Ascending aorta (tissue), 2 donors: ENCODE measurements around the gene AP5Z1. TPM values are rescaled to one million over a fixed set of nuclear protein-coding genes. Genes with fewer than 3 reads are reported as not detected.

Experiments used
- DNase-seq, 2 donors: peaks; one replicate each; pipeline ENCODE4 v3.0.0-alpha.2; 2019; ENCODE audit warnings: low spot score in 2 of 2
- H3K27ac ChIP-seq, 2 donors: fragments of 200-600 bp; sonication (generic); one replicate each; pipeline ENCODE4 v1.5.1; 2016 to 2017; ENCODE audit warnings: mild to moderate bottlenecking in 1 of 2
- H3K27me3 ChIP-seq: fragments of 200-600 bp; sonication (generic); one replicate; pipeline ENCODE4 v1.5.1; 2017
- H3K36me3 ChIP-seq, 2 donors: fragments of 200-600 bp; sonication (generic); one replicate each; pipeline ENCODE4 v1.5.1; 2016
- H3K4me1 ChIP-seq, 2 donors: fragments of 200-600 bp; sonication (generic); one replicate each; pipeline ENCODE4 v1.5.1; 2016 to 2017; ENCODE audit warnings: mild to moderate bottlenecking in 1 of 2
- H3K4me3 ChIP-seq, 2 donors: fragments of 200-600 bp; sonication (generic); one replicate each; pipeline ENCODE4 v1.5.1; 2016 to 2017; ENCODE audit warnings: mild to moderate bottlenecking in 1 of 2
- H3K9me3 ChIP-seq, 2 donors: fragments of 200-600 bp; sonication (generic); one replicate each; pipeline ENCODE4 v1.5.1; 2016
- intact Hi-C: fragments of 100-400 bp; cut with DNase I; formaldehyde crosslinking; loops from one replicate; pipeline ENCODE4 v1.15.1; 2023
- total RNA-seq: library from RNA; depleted of rRNA; stranded (reverse); fragments of >200 nt; gene quantifications from one replicate; pipeline ENCODE4 v1.1.0, GENCODE V29; 2016
- TF ChIP-seq, protein P1 (sequence below), 3 experiments: fragments of 200-600 bp in 2 of 3; fragments of 450-650 bp in 1 of 3; sonication (generic) in 2 of 3; IDR thresholded peaks; one replicate each; pipeline ENCODE4 v1.5.1; 2016 to 2019; ENCODE audit warnings: antibody characterized with exemption in 3 of 3, mild to moderate bottlenecking in 1 of 3, moderate library complexity in 1 of 3

Gene AP5Z1
- total RNA-seq, 1 donor from 2014 or later, result 115 TPM

DNA sequence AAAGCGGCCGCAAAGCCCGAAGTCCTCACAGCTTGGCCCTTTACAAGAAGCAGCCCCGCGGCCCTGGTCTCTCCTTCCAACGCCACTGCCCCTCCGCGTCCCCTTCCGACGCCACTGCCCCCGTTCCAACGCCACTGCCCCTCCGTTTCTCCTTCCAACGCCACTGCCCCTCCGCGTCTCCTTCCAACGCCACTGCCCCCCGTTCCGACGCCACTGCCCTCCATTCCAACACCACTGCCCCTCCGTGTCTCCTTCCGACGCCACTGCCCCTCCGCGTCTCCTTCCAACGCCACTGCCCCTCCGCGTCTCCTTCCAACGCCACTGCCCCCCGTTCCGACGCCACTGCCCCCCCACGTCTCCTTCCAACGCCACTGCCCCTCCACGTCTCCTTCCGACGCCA, 33.1 kb downstream of the AP5Z1 start:
- intact Hi-C loops, result no loop called here
- H3K27ac ChIP-seq, result no peak overlapping the region
- H3K4me1 ChIP-seq, result no peaks in the 10 kb centered on the region
- no peaks in the 10 kb centered on the region for H3K9me3 ChIP-seq
- H3K36me3 ChIP-seq, result peaks cover 0 to 4% of the 10 kb centered on the region in 2 donors
- DNase-seq, result no peak
- no peaks in the 10 kb centered on the region for H3K27me3 ChIP-seq
- no peak overlapping the region for H3K4me3 ChIP-seq
- TF ChIP-seq, protein P1, sequence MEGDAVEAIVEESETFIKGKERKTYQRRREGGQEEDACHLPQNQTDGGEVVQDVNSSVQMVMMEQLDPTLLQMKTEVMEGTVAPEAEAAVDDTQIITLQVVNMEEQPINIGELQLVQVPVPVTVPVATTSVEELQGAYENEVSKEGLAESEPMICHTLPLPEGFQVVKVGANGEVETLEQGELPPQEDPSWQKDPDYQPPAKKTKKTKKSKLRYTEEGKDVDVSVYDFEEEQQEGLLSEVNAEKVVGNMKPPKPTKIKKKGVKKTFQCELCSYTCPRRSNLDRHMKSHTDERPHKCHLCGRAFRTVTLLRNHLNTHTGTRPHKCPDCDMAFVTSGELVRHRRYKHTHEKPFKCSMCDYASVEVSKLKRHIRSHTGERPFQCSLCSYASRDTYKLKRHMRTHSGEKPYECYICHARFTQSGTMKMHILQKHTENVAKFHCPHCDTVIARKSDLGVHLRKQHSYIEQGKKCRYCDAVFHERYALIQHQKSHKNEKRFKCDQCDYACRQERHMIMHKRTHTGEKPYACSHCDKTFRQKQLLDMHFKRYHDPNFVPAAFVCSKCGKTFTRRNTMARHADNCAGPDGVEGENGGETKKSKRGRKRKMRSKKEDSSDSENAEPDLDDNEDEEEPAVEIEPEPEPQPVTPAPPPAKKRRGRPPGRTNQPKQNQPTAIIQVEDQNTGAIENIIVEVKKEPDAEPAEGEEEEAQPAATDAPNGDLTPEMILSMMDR (IDR thresholded peaks at IDR 0.05), result no peak

DNA sequence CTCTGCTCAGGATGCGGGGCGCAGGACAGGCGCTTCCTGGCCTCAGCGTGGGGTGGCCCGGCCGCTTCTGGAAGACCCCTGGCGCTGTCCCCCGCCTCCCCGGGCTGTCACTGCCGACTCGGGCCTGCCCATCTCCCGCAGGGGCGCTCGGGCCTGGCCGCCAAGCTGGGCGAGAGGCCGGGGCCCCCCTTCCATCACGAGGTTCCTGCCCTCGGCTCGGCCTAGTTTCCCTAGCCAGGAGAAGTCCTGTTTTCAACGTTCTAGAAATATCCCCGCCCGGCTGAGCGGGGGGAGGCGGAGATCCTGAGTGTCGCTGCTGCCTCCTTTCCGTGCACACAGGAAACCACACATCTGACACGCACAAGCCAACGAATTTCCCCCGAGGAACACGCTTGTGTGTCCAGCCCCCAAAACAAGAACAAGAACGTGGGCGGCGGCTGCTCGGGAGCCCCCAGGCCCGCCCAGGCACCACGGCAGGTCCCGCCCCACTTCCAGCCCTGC, 33.7 kb downstream of the AP5Z1 start:
- Histone ChIP-seq H3K4me3 (no peak overlapping the region), H3K4me1 (no peaks in the 10 kb centered on the region), H3K27me3 (no peaks in the 10 kb centered on the region), H3K9me3 (no peaks in the 10 kb centered on the region), H3K27ac (peak overlapping the region in 1 of 2 donors; percentile 27), H3K36me3 (peaks cover 0 to 5% of the 10 kb centered on the region in 2 donors)
- DNase-seq, result no peak
- TF ChIP-seq, protein P1 (IDR thresholded peaks at IDR 0.05), result no peak
- intact Hi-C loops, result no loop called here

DNA sequence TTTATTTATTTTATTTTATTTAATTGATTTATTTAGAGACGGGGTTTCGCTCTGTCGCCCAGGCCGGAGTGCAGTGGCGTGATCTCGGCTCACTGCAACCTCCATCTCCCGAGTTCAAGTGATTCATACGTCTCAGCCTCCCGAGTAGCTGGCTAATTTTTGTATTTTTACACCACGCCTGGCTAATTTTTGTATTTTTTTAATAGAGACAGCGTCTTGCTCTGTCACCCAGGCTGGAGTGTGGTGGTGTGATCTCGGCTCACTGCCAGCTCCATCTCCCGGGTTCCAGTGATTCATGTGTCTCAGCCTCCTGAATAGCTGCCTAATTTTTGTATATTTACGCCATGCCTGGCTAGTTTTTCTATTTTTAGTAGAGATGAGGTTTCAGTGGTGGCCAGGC, 34.2 kb downstream of the AP5Z1 start:
- intact Hi-C loops, result no loop called here
- DNase-seq, result no peak
- H3K27ac ChIP-seq, result peak overlapping the region in 1 of 2 donors; percentile 27
- no peaks in the 10 kb centered on the region for H3K9me3 ChIP-seq
- H3K4me3 ChIP-seq, result no peak overlapping the region
- no peaks in the 10 kb centered on the region for H3K4me1 ChIP-seq
- H3K36me3 ChIP-seq, result peaks cover 0 to 5% of the 10 kb centered on the region in 2 donors
- TF ChIP-seq, protein P1 (IDR thresholded peaks at IDR 0.05), result no peak
- H3K27me3 ChIP-seq, result no peaks in the 10 kb centered on the region

DNA sequence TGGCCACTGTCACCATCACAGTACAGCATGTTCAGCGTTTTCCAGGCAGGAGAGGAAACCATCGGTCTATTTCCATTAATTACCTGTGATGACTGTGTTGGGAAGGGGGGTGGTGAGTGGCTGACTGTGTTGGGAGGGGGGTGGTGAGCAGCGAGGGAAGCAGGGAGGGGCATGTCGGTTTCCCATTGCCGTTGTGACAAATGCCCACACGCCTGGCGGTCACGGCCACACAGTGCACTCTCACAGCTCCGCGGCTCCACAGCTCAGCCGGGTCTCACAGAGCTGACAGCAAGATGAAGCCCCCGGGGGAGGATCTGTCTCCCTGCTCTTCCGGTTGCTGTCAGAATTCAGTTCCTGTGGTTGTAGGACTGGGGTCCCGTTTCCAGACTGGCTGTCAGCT, 39.0 kb downstream of the AP5Z1 start:
- intact Hi-C loops, result no loop called here
- TF ChIP-seq, protein P1 (IDR thresholded peaks at IDR 0.05), result no peak
- Histone ChIP-seq H3K36me3 (peaks cover 0 to 5% of the 10 kb centered on the region in 2 donors), H3K27me3 (no peaks in the 10 kb centered on the region), H3K9me3 (no peaks in the 10 kb centered on the region), H3K4me1 (no peaks in the 10 kb centered on the region), H3K27ac (no peak overlapping the region), H3K4me3 (no peak overlapping the region)
- DNase-seq, result no peak

DNA sequence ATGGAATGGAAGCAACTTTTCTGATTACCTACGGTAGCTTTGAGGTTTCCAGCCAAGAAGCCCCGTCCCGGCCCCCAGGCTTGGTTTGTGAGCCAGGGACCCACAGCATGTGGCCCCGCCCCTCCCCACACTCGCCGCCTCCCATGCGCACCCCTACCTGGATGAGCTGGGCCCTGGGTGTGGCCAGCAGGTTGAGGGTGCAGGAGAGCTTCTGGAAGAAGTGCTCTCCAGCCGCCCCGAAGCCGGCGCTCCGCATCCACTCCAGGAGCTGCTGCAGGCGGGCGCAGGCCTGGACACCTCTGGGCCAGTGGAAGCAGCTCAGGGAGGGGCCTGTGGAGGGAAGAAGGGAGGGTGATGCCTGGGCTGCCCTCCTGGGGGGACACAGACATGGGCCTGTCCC, 39.7 kb downstream of the AP5Z1 start:
- H3K4me1 ChIP-seq, result peaks cover 0 to 4% of the 10 kb centered on the region in 2 donors

More for the DNA sequence above, 39.7 kb downstream of the AP5Z1 start:
- intact Hi-C loops, result no loop called here
- no peaks in the 10 kb centered on the region for H3K27me3 ChIP-seq
- TF ChIP-seq, protein P1 (IDR thresholded peaks at IDR 0.05), result no peak
- no peaks in the 10 kb centered on the region for H3K9me3 ChIP-seq
- DNase-seq, result no peak
- peaks cover 0 to 5% of the 10 kb centered on the region in 2 donors for H3K36me3 ChIP-seq
- no peak overlapping the region for H3K27ac ChIP-seq
- no peak overlapping the region for H3K4me3 ChIP-seq
